ENCODE results near the gene NTMT1. TPM values are rescaled to one million over a fixed set of nuclear protein-coding genes. Genes with fewer than 3 reads are reported as not detected.

The NTMT1 gene
- total RNA-seq, 1 experiment from 2014 or later: 50.2 TPM

- Histone ChIP-seq H3K9me3 (ENCODE audit: low read length) (no peaks in the 10 kb centered on the region), H3K4me2 (ENCODE audit: low read length) (peak overlapping the region; percentile 92), H3K79me2 (ENCODE audit: low read length) (no peaks in the 10 kb centered on the region), H3K9ac (ENCODE audit: low read length) (peak overlapping the region; percentile 82), H3K4me1 (ENCODE audit: insufficient read depth, low read length) (peaks cover 8% of the 10 kb centered on the region; the same call in 1 of the 2 replicates), H4K20me1 (ENCODE audit: low read length) (no peaks in the 10 kb centered on the region), H3K4me3 (ENCODE audit: low read length) (peak overlapping the region; percentile 75), H3K9me2 (replicated peaks; ENCODE audit: low read length) (no peaks in the 10 kb centered on the region), H3K36me3 (ENCODE audit: low read depth, low read length) (no peaks in the 10 kb centered on the region), H3K27ac (ENCODE audit: low read length) (no peak overlapping the region), H3K27me3 (ENCODE audit: low read length) (no peaks in the 10 kb centered on the region), H3F3A (ENCODE audit: low read length, unreplicated experiment) (no peaks in the 10 kb centered on the region), H2AFZ (ENCODE audit: low read length) (peak overlapping the region; percentile 79)
- BruUV-seq (replicated peaks): no TSS peak
- ChIA-PET POLR2A (ENCODE audit: unreplicated experiment) (no interaction called here), CTCF (no interaction called here)
- ATAC-seq: no peak
- no peak for DNase-seq
- no peak for TF ChIP-seq EZH2phosphoT487 (IDR thresholded peaks at IDR 0.05; ENCODE audit: borderline replicate concordance, low read length)
- intact Hi-C loops (cut with micrococcal nuclease): loop anchor here (5.0 kb wide), 4 partner anchors 113 to 473 kb away; partner anchors contain the start of gene IER5L
These were observed 15.8 kb upstream of the NTMT1 start for GRCh38 chr9:129610213-129610472.

DNA sequence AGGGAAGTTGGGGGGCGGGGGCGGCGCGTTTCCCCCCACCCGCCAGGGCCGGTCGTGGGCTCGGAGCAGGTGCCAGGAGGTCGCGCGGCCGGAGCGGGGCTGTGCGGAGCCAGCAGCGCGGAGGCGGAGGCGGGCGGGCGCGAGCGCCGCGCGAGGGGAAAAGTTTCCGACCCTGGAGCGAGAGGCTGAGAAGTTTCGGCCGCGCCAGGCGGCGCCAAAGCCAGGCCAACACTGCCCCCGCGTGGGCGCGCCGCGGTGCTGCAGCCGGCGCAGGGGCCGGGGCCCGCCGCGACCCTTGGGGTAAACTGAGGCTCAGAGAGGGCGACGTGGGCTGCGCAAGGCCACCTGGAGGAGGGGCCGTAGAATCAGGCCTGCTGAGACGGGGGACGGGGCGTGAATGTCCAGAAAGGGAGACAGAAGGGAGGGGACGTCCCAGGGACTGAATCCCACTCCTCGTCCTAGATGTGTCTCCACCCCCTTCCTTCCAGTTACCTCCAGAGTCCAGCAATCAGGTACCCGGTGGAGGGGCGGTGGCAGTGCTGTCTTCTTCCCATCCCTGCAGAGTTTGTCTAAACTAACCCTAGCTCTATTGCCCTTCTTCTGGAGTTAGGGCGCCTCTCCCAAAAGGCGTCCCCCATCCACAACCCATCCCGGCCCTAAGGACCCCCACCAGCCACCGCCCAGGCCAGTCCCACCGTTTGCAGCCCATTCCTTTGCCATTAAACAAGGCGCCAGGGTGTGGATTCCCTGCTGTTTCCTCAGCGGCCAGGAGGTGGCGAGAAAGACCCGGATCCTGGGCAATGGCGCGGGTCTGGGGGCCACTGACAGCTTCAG, 15.3 kb upstream of the NTMT1 start:
- Histone ChIP-seq H3K27me3 (ENCODE audit: low read length) (no peaks in the 10 kb centered on the region), H3K4me3 (ENCODE audit: low read length) (peak overlapping the region; percentile 75), H3K27ac (ENCODE audit: low read length) (no peak overlapping the region), H3K36me3 (ENCODE audit: low read depth, low read length) (no peaks in the 10 kb centered on the region), H2AFZ (ENCODE audit: low read length) (peak overlapping the region; percentile 79), H3K4me1 (ENCODE audit: insufficient read depth, low read length) (peaks cover 8% of the 10 kb centered on the region; the same call in 1 of the 2 replicates), H3K9ac (ENCODE audit: low read length) (peak overlapping the region; percentile 82), H3K79me2 (ENCODE audit: low read length) (no peaks in the 10 kb centered on the region), H3F3A (ENCODE audit: low read length, unreplicated experiment) (no peaks in the 10 kb centered on the region), H3K4me2 (ENCODE audit: low read length) (peak overlapping the region; percentile 92), H4K20me1 (ENCODE audit: low read length) (no peaks in the 10 kb centered on the region), H3K9me2 (replicated peaks; ENCODE audit: low read length) (no peaks in the 10 kb centered on the region), H3K9me3 (ENCODE audit: low read length) (no peaks in the 10 kb centered on the region)
- no TSS peak for BruUV-seq (replicated peaks)
- ChIA-PET CTCF (no interaction called here), POLR2A (ENCODE audit: unreplicated experiment) (no interaction called here)
- ATAC-seq (peak; percentile 45), DNase-seq (peak; percentile 67)
- intact Hi-C loops (cut with micrococcal nuclease): loop anchor here (5.0 kb wide), 4 partner anchors 113 to 473 kb away; partner anchors contain the start of gene IER5L
- TF ChIP-seq EZH2phosphoT487 (IDR thresholded peaks at IDR 0.05; ENCODE audit: borderline replicate concordance, low read length): no peak
- TF ChIP-seq, protein P1, sequence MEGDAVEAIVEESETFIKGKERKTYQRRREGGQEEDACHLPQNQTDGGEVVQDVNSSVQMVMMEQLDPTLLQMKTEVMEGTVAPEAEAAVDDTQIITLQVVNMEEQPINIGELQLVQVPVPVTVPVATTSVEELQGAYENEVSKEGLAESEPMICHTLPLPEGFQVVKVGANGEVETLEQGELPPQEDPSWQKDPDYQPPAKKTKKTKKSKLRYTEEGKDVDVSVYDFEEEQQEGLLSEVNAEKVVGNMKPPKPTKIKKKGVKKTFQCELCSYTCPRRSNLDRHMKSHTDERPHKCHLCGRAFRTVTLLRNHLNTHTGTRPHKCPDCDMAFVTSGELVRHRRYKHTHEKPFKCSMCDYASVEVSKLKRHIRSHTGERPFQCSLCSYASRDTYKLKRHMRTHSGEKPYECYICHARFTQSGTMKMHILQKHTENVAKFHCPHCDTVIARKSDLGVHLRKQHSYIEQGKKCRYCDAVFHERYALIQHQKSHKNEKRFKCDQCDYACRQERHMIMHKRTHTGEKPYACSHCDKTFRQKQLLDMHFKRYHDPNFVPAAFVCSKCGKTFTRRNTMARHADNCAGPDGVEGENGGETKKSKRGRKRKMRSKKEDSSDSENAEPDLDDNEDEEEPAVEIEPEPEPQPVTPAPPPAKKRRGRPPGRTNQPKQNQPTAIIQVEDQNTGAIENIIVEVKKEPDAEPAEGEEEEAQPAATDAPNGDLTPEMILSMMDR (conservative IDR thresholded peaks at IDR 0.05; ENCODE audit: low read depth, low read length): peak; percentile 72

GRCh38 chr9:129611307-129611800, 14.6 kb upstream of the NTMT1 start:
- DNase-seq: no peak
- H3K4me1 ChIP-seq (ENCODE audit: insufficient read depth, low read length): peaks cover 8% of the 10 kb centered on the region; the same call in 1 of the 2 replicates
- no peak for ATAC-seq
- H4K20me1 ChIP-seq (ENCODE audit: low read length): no peaks in the 10 kb centered on the region
- POLR2A ChIA-PET (ENCODE audit: unreplicated experiment): interaction anchor here (0.6 kb wide), 1 partner anchor 151 kb away, joined by 3 read pairs; no protein-coding TSS in a partner anchor
- peak overlapping the region; percentile 82; the same call in 1 of the 2 replicates for H3K9ac ChIP-seq (ENCODE audit: low read length)
- TF ChIP-seq, protein P1 (conservative IDR thresholded peaks at IDR 0.05; ENCODE audit: low read depth, low read length): no peak
- TF ChIP-seq EZH2phosphoT487 (IDR thresholded peaks at IDR 0.05; ENCODE audit: borderline replicate concordance, low read length): no peak
- no peak for TF ChIP-seq EZH2 (IDR thresholded peaks at IDR 0.05; ENCODE audit: low read length, unreplicated experiment)
- H3K36me3 ChIP-seq (ENCODE audit: low read depth, low read length): no peaks in the 10 kb centered on the region
- no peaks in the 10 kb centered on the region for H3K79me2 ChIP-seq (ENCODE audit: low read length)
- no peak overlapping the region for H3K27ac ChIP-seq (ENCODE audit: low read length)
- peak overlapping the region; percentile 92 for H3K4me2 ChIP-seq (ENCODE audit: low read length)
- H3F3A ChIP-seq (ENCODE audit: low read length, unreplicated experiment): no peaks in the 10 kb centered on the region
- CTCF ChIA-PET: no interaction called here
- H3K9me3 ChIP-seq (ENCODE audit: low read length): no peaks in the 10 kb centered on the region
- H3K9me2 ChIP-seq (replicated peaks; ENCODE audit: low read length): no peaks in the 10 kb centered on the region
- intact Hi-C loops (cut with micrococcal nuclease): loop anchor here (5.0 kb wide), 4 partner anchors 114 to 474 kb away; partner anchors contain the start of gene IER5L
- peak overlapping the region; percentile 79 for H2AFZ ChIP-seq (ENCODE audit: low read length)
- BruUV-seq (replicated peaks): no TSS peak
- H3K4me3 ChIP-seq (ENCODE audit: low read length): peak overlapping the region; percentile 75; the same call in 1 of the 2 replicates
- H3K27me3 ChIP-seq (ENCODE audit: low read length): no peaks in the 10 kb centered on the region

Measured in PC-3 (cell line).